Measurements from ENCODE around the gene GSTT2.
"Not testable (repeated sequence)": the region's sequence is repeated elsewhere in the genome, so short reads cannot be mapped to it uniquely, and the experiment has no call there.

Gene GSTT2

DNA sequence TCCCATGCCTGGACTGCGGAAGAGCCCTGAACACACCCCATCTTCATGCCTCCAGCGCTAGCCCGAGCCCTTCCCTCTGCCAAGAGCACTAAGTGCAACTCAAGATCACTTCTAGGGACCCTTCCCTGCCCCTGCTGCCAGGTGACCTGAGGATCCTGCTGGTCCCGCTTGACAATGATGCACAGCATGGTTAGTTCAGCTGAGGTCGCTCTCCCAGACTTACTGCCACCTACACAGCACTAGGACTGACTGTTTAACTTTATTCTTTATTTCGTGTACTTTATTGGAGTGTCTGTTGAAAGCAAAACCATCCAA is 25.0 kb upstream of the GSTT2 start:
- not testable (repeated sequence) for H3K4me3 ChIP-seq (ENCODE audit: low read depth in 1 of 2, low read length in 2 of 2); H3K27me3 ChIP-seq (ENCODE audit: control insufficient read depth in 1 of 2, insufficient read depth in 2 of 2, low read length in 2 of 2); H3K27ac ChIP-seq (ENCODE audit: low read depth, low read length); H3K4me1 ChIP-seq (ENCODE audit: control insufficient read depth in 1 of 2, insufficient read depth in 2 of 2, low read length in 2 of 2); H3K9me3 ChIP-seq (ENCODE audit: control insufficient read depth in 1 of 2, low read length in 2 of 2); H3K9ac ChIP-seq (ENCODE audit: low read depth in 1 of 2, low read length in 2 of 2); H3K36me3 ChIP-seq (ENCODE audit: control insufficient read depth in 1 of 2, insufficient read depth in 2 of 2, low read length in 2 of 2)

DNA sequence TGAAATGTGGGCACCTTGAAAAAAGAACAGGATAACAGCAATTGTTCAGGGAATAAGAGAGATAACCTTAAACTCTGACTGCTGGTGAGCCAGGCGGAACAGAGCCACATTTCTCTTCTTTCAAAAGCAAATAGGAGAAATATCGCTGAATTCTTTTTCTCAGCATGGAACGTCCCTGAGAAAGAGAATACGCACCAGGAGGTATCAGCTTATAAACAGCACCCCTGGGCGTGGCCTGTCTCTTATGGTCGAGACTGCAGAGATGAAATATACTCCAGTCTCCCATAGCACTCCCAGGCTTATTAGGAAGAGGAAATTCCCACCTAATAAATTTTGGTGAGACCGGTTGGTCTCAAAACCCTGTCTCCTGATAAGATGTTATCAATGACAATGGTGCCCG is 24.0 kb upstream of the GSTT2 start:
- H3K4me3 ChIP-seq (ENCODE audit: low read depth in 1 of 2, low read length in 2 of 2); H3K4me1 ChIP-seq (ENCODE audit: control insufficient read depth in 1 of 2, insufficient read depth in 2 of 2, low read length in 2 of 2); H3K27ac ChIP-seq (ENCODE audit: low read depth, low read length); H3K36me3 ChIP-seq (ENCODE audit: control insufficient read depth in 1 of 2, insufficient read depth in 2 of 2, low read length in 2 of 2); H3K9ac ChIP-seq (ENCODE audit: low read depth in 1 of 2, low read length in 2 of 2); H3K9me3 ChIP-seq (ENCODE audit: control insufficient read depth in 1 of 2, low read length in 2 of 2); H3K27me3 ChIP-seq (ENCODE audit: control insufficient read depth in 1 of 2, insufficient read depth in 2 of 2, low read length in 2 of 2): not testable (repeated sequence)

DNA sequence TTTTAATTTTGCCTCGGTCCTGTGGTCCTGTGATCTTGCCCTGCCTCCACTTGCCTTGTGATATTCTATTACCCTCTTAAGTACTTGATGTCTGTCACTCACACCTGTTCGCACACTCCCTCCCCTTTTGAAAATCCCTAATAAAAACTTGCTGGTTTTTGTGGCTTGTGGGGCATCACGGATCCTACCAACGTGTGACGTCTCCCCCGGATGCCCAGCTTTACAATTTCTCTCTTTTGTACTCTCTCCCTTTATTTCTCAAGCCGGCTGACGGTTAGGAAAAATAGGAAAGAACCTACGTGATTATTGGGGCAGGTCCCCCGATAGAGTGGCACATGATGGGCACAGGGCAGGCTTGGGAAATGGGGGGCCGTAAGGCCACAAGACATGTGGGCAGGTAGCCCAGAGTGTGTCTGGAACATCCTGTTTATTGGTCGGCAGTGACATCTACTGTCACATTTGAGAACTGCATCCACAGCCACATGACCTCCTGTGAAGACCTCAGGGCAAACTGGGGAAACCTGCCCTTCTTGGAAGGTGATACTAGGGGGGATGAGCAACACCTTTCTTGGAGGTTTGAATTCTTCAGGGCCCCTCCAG is 23.5 kb upstream of the GSTT2 start:
- not testable (repeated sequence) for H3K9ac ChIP-seq (ENCODE audit: low read depth in 1 of 2, low read length in 2 of 2); H3K4me3 ChIP-seq (ENCODE audit: low read depth in 1 of 2, low read length in 2 of 2); H3K27ac ChIP-seq (ENCODE audit: low read depth, low read length); H3K27me3 ChIP-seq (ENCODE audit: control insufficient read depth in 1 of 2, insufficient read depth in 2 of 2, low read length in 2 of 2); H3K9me3 ChIP-seq (ENCODE audit: control insufficient read depth in 1 of 2, low read length in 2 of 2); H3K4me1 ChIP-seq (ENCODE audit: control insufficient read depth in 1 of 2, insufficient read depth in 2 of 2, low read length in 2 of 2); H3K36me3 ChIP-seq (ENCODE audit: control insufficient read depth in 1 of 2, insufficient read depth in 2 of 2, low read length in 2 of 2)

GRCh38 chr22:23961084-23961771 is 18.7 kb upstream of the GSTT2 start, which contains the start of gene GSTT2B:
Gene GSTT2B (minus strand): TSS chr22:23961195. CDS start chr22:23961131, 64 bp downstream.
- not testable (repeated sequence) for H3K9me3 ChIP-seq (ENCODE audit: control insufficient read depth in 1 of 2, low read length in 2 of 2); H3K27me3 ChIP-seq (ENCODE audit: control insufficient read depth in 1 of 2, insufficient read depth in 2 of 2, low read length in 2 of 2); H3K9ac ChIP-seq (ENCODE audit: low read depth in 1 of 2, low read length in 2 of 2); H3K36me3 ChIP-seq (ENCODE audit: control insufficient read depth in 1 of 2, insufficient read depth in 2 of 2, low read length in 2 of 2); H3K27ac ChIP-seq (ENCODE audit: low read depth, low read length); H3K4me3 ChIP-seq (ENCODE audit: low read depth in 1 of 2, low read length in 2 of 2); H3K4me1 ChIP-seq (ENCODE audit: control insufficient read depth in 1 of 2, insufficient read depth in 2 of 2, low read length in 2 of 2)

- H3K9me3 ChIP-seq (ENCODE audit: control insufficient read depth in 1 of 2, low read length in 2 of 2); H3K9ac ChIP-seq (ENCODE audit: low read depth in 1 of 2, low read length in 2 of 2); H3K27ac ChIP-seq (ENCODE audit: low read depth, low read length); H3K4me3 ChIP-seq (ENCODE audit: low read depth in 1 of 2, low read length in 2 of 2); H3K27me3 ChIP-seq (ENCODE audit: control insufficient read depth in 1 of 2, insufficient read depth in 2 of 2, low read length in 2 of 2): not testable (repeated sequence)
- peaks cover 12 to 21% of the 10 kb centered on the region in 2 donors for H3K36me3 ChIP-seq (ENCODE audit: control insufficient read depth in 1 of 2, insufficient read depth in 2 of 2, low read length in 2 of 2)
- peaks cover 0 to 13% of the 10 kb centered on the region in 2 donors for H3K4me1 ChIP-seq (ENCODE audit: control insufficient read depth in 1 of 2, insufficient read depth in 2 of 2, low read length in 2 of 2)
Measured at GRCh38 chr22:23966094-23966493, 13.8 kb upstream of the GSTT2 start.

DNA sequence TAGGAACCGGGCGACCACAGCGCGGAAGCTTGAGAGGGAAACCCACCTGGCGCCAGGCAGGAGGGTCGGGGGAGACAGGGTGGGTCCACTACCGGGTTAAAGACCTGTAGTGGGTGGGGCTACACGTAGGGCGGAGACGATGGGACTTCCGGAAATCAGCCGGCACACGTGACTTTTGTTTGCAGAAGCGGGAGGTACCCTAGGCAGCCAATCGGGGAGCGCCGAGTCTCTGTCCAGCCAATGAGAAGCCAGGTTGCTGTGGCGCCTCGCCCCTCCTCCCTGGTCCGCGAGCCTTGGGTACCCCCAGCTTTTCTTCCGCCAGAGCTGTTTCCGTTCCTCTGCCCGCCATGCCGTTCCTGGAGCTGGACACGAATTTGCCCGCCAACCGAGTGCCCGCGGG is 13.4 kb upstream of the GSTT2 start, which contains the start of gene DDTL:
DDTL (plus strand) TSS at position 321 of the 400 bp plus-strand sequence; CDS start at position 348, 27 bp downstream.
- not testable (repeated sequence) for H3K4me3 ChIP-seq (ENCODE audit: low read depth in 1 of 2, low read length in 2 of 2); H3K27me3 ChIP-seq (ENCODE audit: control insufficient read depth in 1 of 2, insufficient read depth in 2 of 2, low read length in 2 of 2); H3K9ac ChIP-seq (ENCODE audit: low read depth in 1 of 2, low read length in 2 of 2); H3K27ac ChIP-seq (ENCODE audit: low read depth, low read length); H3K9me3 ChIP-seq (ENCODE audit: control insufficient read depth in 1 of 2, low read length in 2 of 2)
- peaks cover 17 to 26% of the 10 kb centered on the region in 2 donors for H3K36me3 ChIP-seq (ENCODE audit: control insufficient read depth in 1 of 2, insufficient read depth in 2 of 2, low read length in 2 of 2)
- H3K4me1 ChIP-seq (ENCODE audit: control insufficient read depth in 1 of 2, insufficient read depth in 2 of 2, low read length in 2 of 2) = peaks cover 0 to 16% of the 10 kb centered on the region in 2 donors

DNA sequence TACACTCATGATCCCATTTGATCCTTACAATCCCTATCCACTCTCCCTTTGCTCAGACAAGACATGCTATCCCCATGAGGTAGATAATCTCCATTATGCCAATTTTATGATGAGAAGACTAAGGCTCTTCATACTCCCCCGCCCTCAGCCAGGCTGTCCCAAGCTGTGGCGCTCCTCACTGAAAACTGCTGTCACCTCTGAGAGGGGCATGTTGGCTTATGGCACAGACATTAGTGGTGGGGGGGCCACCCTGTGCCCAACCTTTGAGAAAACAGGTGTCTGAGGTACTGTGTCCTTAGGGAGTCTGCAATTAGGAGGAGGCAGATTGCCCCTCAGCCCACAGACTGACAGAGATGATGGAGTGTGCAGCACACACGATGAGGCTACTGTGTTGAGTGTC is 10.9 kb upstream of the GSTT2 start:
- Histone ChIP-seq H3K9ac (ENCODE audit: low read depth in 1 of 2, low read length in 2 of 2) (no peak overlapping the region), H3K4me3 (ENCODE audit: low read depth in 1 of 2, low read length in 2 of 2) (no peak overlapping the region), H3K36me3 (ENCODE audit: control insufficient read depth in 1 of 2, insufficient read depth in 2 of 2, low read length in 2 of 2) (peaks cover 22 to 29% of the 10 kb centered on the region in 2 donors), H3K27ac (ENCODE audit: low read depth, low read length) (no peak overlapping the region), H3K9me3 (ENCODE audit: control insufficient read depth in 1 of 2, low read length in 2 of 2) (no peaks in the 10 kb centered on the region), H3K4me1 (ENCODE audit: control insufficient read depth in 1 of 2, insufficient read depth in 2 of 2, low read length in 2 of 2) (peaks cover 0 to 21% of the 10 kb centered on the region in 2 donors), H3K27me3 (ENCODE audit: control insufficient read depth in 1 of 2, insufficient read depth in 2 of 2, low read length in 2 of 2) (no peaks in the 10 kb centered on the region)

DNA sequence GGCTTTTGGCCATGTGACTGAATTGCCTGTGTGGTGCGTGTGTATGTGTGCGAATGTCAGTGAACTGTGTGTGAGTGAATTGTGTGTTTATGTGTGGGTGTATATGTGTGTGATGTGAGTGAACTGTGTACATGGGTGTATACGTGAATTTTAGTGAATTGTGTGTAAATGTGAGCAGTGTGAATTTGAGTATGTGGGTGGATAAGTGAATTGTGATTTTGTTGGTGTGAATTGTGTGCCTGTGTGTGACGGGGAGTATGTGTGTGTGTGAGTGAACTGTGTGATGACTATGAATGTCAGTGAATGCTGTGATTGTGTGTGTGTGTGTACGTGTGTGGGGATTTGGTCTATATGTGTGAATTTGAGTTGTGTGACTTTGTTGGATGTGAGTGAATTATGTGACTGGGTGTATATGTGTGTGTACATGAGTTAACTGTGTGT is 9.7 kb upstream of the GSTT2 start:
- Histone ChIP-seq H3K4me3 (ENCODE audit: low read depth in 1 of 2, low read length in 2 of 2) (no peak overlapping the region), H3K27me3 (ENCODE audit: control insufficient read depth in 1 of 2, insufficient read depth in 2 of 2, low read length in 2 of 2) (no peaks in the 10 kb centered on the region)

GRCh38 chr22:23970816-23971486 is 9.0 kb upstream of the GSTT2 start:
- peaks cover 22 to 29% of the 10 kb centered on the region in 2 donors for H3K36me3 ChIP-seq (ENCODE audit: control insufficient read depth in 1 of 2, insufficient read depth in 2 of 2, low read length in 2 of 2)
- no peak overlapping the region for H3K9ac ChIP-seq (ENCODE audit: low read depth in 1 of 2, low read length in 2 of 2)
- H3K27ac ChIP-seq (ENCODE audit: low read depth, low read length) = no peak overlapping the region
- no peaks in the 10 kb centered on the region for H3K9me3 ChIP-seq (ENCODE audit: control insufficient read depth in 1 of 2, low read length in 2 of 2)
- H3K4me3 ChIP-seq (ENCODE audit: low read depth in 1 of 2, low read length in 2 of 2) = no peak overlapping the region
- H3K4me1 ChIP-seq (ENCODE audit: control insufficient read depth in 1 of 2, insufficient read depth in 2 of 2, low read length in 2 of 2) = peaks cover 0 to 21% of the 10 kb centered on the region in 2 donors
- H3K27me3 ChIP-seq (ENCODE audit: control insufficient read depth in 1 of 2, insufficient read depth in 2 of 2, low read length in 2 of 2) = no peaks in the 10 kb centered on the region

More for the DNA sequence above, 9.7 kb upstream of the GSTT2 start:
- Histone ChIP-seq H3K9me3 (ENCODE audit: control insufficient read depth in 1 of 2, low read length in 2 of 2) (no peaks in the 10 kb centered on the region), H3K36me3 (ENCODE audit: control insufficient read depth in 1 of 2, insufficient read depth in 2 of 2, low read length in 2 of 2) (peaks cover 22 to 29% of the 10 kb centered on the region in 2 donors), H3K4me1 (ENCODE audit: control insufficient read depth in 1 of 2, insufficient read depth in 2 of 2, low read length in 2 of 2) (peaks cover 0 to 21% of the 10 kb centered on the region in 2 donors), H3K27ac (ENCODE audit: low read depth, low read length) (no peak overlapping the region), H3K9ac (ENCODE audit: low read depth in 1 of 2, low read length in 2 of 2) (no peak overlapping the region)

DNA sequence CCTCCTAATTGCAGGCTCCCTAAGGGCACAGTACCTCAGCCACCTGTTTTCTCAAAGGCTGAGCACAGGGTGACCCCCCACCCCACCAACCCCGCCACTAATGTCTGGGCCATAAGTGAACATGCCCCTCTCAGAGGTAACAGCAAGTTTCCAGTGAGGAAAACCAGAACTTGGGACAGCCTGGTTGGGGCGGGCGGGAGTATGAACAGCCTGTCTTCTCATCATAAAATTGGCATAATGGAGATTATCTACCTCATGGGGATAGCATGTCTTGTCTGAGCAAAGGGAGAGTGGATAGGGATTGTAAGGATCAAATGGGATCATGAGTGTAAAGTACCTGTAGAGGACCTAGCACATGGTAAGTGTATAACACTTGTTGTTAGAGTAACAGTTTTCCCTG is 8.0 kb upstream of the GSTT2 start:
- Histone ChIP-seq H3K36me3 (ENCODE audit: control insufficient read depth in 1 of 2, insufficient read depth in 2 of 2, low read length in 2 of 2) (peaks cover 22 to 29% of the 10 kb centered on the region in 2 donors), H3K4me1 (ENCODE audit: control insufficient read depth in 1 of 2, insufficient read depth in 2 of 2, low read length in 2 of 2) (peaks cover 0 to 21% of the 10 kb centered on the region in 2 donors)
- H3K4me3 ChIP-seq (ENCODE audit: low read depth in 1 of 2, low read length in 2 of 2); H3K27ac ChIP-seq (ENCODE audit: low read depth, low read length); H3K9me3 ChIP-seq (ENCODE audit: control insufficient read depth in 1 of 2, low read length in 2 of 2); H3K9ac ChIP-seq (ENCODE audit: low read depth in 1 of 2, low read length in 2 of 2); H3K27me3 ChIP-seq (ENCODE audit: control insufficient read depth in 1 of 2, insufficient read depth in 2 of 2, low read length in 2 of 2): not testable (repeated sequence)
